GM18858 (cell line): ENCODE measurements around the gene SEC23A.
"Not testable (repeated sequence)": the region's sequence is repeated elsewhere in the genome, so short reads cannot be mapped to it uniquely, and the experiment has no call there.

Experiments
- ATAC-seq: cut with Tn5 transposase; IDR thresholded peaks from one replicate; pipeline ENCODE4 v1.9.1; 2021; ENCODE audit not compliant: unreplicated experiment

SEC23A gene

DNA sequence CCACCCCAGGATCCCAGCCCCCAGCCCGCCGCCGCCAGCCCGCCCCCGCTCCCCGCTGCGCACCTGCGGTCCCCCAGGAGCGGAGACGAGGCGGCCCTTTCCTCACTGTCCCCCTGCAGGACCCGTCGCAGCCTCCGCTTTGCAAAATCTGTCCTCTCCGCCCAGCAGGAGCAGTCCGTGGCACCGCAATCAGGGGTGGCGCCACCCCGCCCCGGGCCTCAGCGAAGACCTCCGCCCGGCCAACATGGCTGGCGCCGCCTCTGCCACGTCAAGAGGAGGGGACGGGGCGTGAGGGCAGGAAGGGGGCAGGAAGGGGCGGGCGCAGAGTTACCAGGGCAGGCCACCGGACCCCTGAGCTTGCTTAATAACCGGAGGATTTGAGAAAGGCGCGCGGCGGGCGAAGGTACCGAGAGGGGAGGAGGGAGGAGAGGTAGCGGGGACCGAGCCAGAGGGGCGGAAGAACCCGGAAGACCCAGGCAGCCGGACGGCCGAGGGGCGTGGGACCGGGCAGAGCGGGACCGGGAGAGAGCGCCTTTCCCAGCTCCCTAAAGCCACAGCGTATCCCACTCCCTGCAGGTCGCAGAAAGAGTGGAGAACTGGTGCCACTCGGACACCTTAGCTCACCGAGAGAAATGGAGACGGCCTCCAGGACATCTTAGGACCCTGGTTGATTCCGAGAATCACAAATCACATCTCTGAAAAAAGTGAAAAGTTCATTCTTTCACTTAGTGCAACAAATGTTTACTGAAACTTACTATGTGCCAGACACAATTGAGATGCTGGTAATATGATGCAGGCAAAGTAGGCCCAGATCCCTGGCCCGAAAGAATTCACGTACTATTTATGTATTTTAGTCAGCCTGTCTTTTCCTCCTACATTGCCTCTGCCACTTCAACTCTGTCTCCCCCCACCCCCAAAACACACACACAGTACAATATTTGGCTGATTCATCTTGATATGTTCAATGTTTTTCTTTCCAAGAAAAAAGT lies at the start of gene SEC23A:
SEC23A (minus strand) TSS at position 267 of the 989 bp plus-strand sequence. CDS start 7,117 bp downstream, outside the sequence.
- peak; percentile 77 for ATAC-seq

GRCh38 chr14:39145266-39145966 lies 42.4 kb upstream of the SEC23A start:
- no peak for ATAC-seq

DNA sequence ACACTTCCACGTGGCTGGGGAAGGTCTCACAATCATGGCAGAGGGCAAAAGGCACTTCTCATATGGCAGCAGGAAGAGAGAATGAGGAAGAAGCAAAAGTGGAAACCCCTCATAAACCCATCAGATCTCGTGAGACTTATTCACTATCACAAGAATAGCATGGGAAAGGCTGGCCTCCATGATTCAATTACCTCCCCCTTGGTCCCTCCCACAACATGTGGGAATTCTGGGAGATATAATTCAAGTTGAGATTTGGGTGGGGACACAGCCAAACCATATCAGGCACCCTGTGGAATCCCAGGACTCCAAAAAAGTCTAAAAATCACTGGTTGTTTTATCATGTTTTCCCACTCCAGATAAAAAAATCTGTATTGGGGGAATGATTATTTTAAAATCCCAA lies 40.2 kb upstream of the SEC23A start:
- ATAC-seq = not testable (repeated sequence)

DNA sequence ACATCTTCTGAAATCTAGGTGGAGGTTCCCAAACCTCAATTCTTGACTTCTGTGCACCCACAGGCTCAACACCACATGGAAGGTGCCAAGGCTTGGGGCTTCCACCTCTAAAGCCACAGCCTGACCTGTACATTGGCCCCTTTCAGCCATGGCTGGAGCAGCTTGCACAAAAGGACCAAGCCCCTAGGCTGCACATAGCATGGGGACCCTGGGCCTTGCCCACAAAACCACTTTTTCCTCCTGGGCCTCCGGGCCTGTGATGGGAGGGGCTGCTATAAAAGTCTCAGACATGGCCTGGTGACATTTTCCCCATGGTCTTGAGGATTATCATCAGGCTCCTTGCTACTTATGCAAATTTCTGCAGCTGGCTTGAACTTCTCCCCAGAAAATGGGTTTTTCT lies 38.6 kb upstream of the SEC23A start:
- not testable (repeated sequence) for ATAC-seq

- ATAC-seq = no peak
Observed at GRCh38 chr14:39140170-39140569, 37.1 kb upstream of the SEC23A start.

- no peak for ATAC-seq
Observed at GRCh38 chr14:39138440-39138839, 35.4 kb upstream of the SEC23A start.

DNA sequence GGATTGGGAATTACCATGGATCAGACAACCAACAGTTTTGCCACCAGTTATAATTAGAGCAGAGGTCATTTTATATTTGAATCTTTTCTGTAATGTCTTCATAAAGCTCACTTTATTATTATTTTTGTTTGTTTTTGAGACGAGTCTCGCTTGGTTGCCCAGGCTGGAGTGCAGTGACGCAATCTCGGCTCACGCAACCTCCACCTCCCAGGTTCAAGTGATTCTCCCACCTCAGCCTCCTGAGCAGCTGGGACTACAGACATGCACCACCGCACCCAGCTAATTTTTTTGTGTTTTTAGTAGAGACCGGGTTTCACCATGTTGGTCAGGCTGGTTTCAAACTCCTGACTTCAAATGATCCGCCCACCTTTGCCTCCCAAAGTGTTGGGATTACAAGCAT lies 34.8 kb upstream of the SEC23A start:
- ATAC-seq = not testable (repeated sequence)

- ATAC-seq = no peak
Observed at GRCh38 chr14:39122330-39123138, 19.5 kb upstream of the SEC23A start.

DNA sequence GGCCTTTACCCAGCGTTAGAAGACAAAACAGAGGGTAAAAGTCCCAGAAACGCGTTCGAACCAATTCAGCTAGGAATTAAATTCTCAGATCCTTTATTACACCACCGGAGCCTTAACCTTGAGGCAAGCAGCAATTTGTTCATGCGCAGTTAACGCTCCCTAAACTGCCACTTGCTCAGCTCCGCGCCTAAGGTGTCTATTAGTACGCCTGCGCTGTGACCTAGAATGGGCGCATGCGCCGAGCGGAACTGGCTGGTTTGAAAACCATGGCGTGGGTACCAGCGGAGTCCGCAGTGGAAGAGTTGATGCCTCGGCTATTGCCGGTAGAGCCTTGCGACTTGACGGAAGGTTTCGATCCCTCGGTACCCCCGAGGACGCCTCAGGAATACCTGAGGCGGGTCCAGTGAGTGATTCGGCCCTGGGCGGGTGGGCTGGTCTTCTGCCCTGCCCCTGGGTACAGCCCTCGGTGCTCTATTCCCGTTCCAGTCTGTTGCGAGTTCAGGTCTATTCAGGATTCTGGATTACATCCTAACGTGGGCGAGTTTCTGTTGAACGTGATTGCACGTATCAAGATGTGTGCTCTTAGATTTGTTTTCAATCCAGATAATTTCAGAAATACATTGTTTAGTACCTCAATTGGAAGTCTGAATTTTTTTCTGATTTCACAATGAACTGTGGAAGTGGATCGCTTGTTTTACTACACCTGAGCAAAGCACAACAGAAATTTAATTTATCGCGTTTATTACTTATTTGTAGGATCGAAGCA lies 11.2 kb upstream of the SEC23A start, which contains the start of gene GEMIN2:
GEMIN2 (plus strand) TSS at position 251 of the 766 bp plus-strand sequence; CDS start at position 267, 16 bp downstream.
- peak; percentile 86 for ATAC-seq

GRCh38 chr14:39113685-39114072 lies 10.6 kb upstream of the SEC23A start:
- ATAC-seq = no peak

DNA sequence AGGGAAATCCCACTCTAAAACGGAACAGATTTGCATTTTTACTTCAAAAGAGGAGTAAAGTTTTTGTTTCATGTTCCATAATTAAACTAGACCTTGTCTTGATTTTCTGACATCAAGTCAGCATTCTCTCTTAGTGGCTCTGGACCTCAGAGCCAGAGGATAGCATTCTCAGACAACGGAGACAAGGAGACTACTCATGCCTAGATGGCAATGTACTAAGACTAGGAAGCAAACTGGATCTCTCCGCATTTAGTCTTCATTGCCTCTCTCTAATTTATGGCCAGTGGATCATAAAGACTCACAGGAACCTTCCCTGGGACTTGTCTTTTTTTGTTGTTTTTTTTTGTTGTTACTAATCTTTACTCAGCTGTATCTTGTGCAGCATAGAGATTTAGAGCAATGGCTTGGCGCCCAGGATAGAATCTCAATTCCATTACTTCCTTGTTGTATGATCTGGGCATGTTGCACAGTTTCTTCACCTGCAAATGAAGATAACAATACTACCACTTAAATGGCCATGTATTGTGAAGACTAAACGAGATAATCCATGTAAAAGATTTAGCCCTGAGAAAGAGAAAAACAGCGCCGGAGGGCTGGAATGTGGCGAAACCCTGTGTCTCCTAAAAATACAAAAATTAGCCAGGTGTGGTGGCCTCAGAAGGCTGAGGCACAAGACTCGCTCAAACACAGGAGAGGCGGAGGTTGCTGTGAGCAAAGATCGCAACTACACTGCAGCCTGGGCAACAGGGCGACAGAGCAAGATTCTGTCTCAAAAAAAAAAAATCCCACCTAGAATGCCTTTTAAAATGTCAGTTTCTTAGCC lies 7.1 kb upstream of the SEC23A start:
- ATAC-seq = no peak

GRCh38 chr14:39108791-39109190 lies 5.8 kb upstream of the SEC23A start:
- ATAC-seq = no peak

- peak; percentile 50 for ATAC-seq
Observed at GRCh38 chr14:39107591-39107996, 4.6 kb upstream of the SEC23A start.

- ATAC-seq = not testable (repeated sequence)
Observed at GRCh38 chr14:39104078-39104801, 1.2 kb upstream of the SEC23A start.

DNA sequence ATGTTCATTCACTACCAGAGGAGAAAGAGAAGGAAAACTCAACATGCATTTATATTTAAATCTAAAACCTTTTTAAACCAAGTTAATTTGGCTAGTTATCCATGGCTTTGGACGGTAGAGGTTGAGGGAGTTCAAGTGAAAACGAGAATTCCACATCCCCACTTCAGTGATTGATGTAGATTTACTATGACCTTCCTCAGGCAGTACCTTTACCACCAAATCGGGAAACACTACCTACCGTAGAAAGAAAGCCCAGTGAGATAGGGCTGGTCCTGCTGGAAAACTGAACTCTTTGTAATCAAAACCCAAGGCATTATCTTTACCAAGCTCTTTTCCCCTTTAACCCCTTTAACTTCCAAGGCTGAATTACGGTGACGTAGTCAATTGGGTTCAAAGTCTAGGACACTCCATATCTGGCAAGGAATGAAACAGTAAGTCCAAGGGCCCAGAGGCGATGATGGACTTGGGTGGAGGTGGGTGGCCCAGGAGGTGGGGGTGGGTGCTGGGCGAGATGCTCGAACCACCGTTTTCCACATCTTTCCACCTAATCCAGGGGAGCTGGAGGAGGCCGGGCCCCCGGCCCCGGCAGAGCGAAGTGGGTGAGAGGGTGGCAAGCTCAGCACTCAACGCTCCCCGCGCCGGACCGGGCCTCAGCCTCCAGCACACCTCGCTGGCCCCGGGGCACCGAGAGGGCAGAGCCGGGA lies 618 bp downstream of the SEC23A start:
- peak; percentile 5 for ATAC-seq

GRCh38 chr14:39099748-39100147 lies 3.3 kb downstream of the SEC23A start:
- ATAC-seq = no peak

DNA sequence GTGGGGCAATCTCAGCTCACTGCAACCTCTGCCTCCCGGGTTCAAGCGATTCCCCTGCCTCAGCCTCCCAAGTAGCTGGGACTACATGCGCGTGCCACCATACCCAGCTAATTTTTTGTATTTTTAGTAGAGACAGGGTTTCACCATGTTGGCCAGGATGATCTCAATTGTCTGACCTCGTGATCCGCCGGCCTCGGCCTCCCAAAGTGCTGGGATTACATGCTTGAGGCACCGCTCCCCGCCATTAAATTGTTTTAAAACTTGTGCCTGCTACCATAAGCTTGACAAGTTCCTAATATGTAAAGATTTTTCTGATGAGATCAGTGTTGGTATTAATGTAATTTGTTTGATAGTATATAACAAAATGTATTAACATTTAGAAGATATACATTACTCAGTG lies 3.8 kb downstream of the SEC23A start:
- not testable (repeated sequence) for ATAC-seq

GRCh38 chr14:39097159-39097558 lies 5.9 kb downstream of the SEC23A start:
- ATAC-seq = peak; percentile 37
